ENCODE results near the gene RNF207. TPM values are rescaled to one million over a fixed set of nuclear protein-coding genes. Genes with fewer than 3 reads are reported as not detected.
A peak's percentile ranks its signal among the peaks of the same experiment; 100 is the strongest.
"Not testable (repeated sequence)": the region's sequence is repeated elsewhere in the genome, so short reads cannot be mapped to it uniquely, and the experiment has no call there.

The RNF207 gene
- total RNA-seq, 1 experiment from 2014 or later: 3.9 TPM

- no peak for DNase-seq (ENCODE audit: low read depth)
Observed at GRCh38 chr1:6200188-6200809, 5.6 kb upstream of the RNF207 start.

GRCh38 chr1:6202256-6202655, 3.7 kb upstream of the RNF207 start:
- DNase-seq (ENCODE audit: low read depth): no peak

GRCh38 chr1:6206520-6206855, 569 bp downstream of the RNF207 start:
- no peak for DNase-seq (ENCODE audit: low read depth)

- no peak for DNase-seq (ENCODE audit: low read depth)
Observed at GRCh38 chr1:6207075-6207885, 1.4 kb downstream of the RNF207 start.

GRCh38 chr1:6207921-6208320, 2.0 kb downstream of the RNF207 start:
- DNase-seq (ENCODE audit: low read depth): no peak

- no peak for DNase-seq (ENCODE audit: low read depth)
Observed at GRCh38 chr1:6208723-6209660, 3.1 kb downstream of the RNF207 start.

GRCh38 chr1:6209661-6210580, 4.0 kb downstream of the RNF207 start:
- DNase-seq (ENCODE audit: low read depth): no peak

- DNase-seq (ENCODE audit: low read depth): no peak
Observed at GRCh38 chr1:6210591-6211355, 4.9 kb downstream of the RNF207 start.

GRCh38 chr1:6211731-6212130, 5.8 kb downstream of the RNF207 start:
- DNase-seq (ENCODE audit: low read depth): no peak

- no peak for DNase-seq (ENCODE audit: low read depth)
Observed at GRCh38 chr1:6212193-6212959, 6.5 kb downstream of the RNF207 start.

GRCh38 chr1:6218375-6219164, 12.7 kb downstream of the RNF207 start:
- DNase-seq (ENCODE audit: low read depth): no peak

GRCh38 chr1:6219641-6220040, 13.7 kb downstream of the RNF207 start:
- not testable (repeated sequence) for DNase-seq (ENCODE audit: low read depth)

- DNase-seq (ENCODE audit: low read depth): peak; percentile 18
Observed at GRCh38 chr1:6220236-6220635, 14.3 kb downstream of the RNF207 start.

- DNase-seq (ENCODE audit: low read depth): no peak
Observed at GRCh38 chr1:6221210-6221784, 15.4 kb downstream of the RNF207 start.

- peak; percentile 49 for DNase-seq (ENCODE audit: low read depth)
Observed at GRCh38 chr1:6222636-6223035, 16.7 kb downstream of the RNF207 start.

GRCh38 chr1:6223617-6224016, 17.7 kb downstream of the RNF207 start:
- DNase-seq (ENCODE audit: low read depth): no peak

- peak; percentile 44 for DNase-seq (ENCODE audit: low read depth)
Observed at GRCh38 chr1:6224718-6225117, 18.8 kb downstream of the RNF207 start.

GRCh38 chr1:6225651-6226050, 19.7 kb downstream of the RNF207 start:
- DNase-seq (ENCODE audit: low read depth): no peak

- DNase-seq (ENCODE audit: low read depth): no peak
Observed at GRCh38 chr1:6233376-6233775, 27.5 kb downstream of the RNF207 start.
